HG02884 (cell line): ENCODE results near the gene PTPRN2.
"Not testable (repeated sequence)": the region's sequence is repeated elsewhere in the genome, so short reads cannot be mapped to it uniquely, and the experiment has no call there.

Source experiments
- ATAC-seq: cut with Tn5 transposase; IDR thresholded peaks from one replicate; pipeline ENCODE4 v1.9.1; 2021; ENCODE audit warnings: mild to moderate bottlenecking, moderate library complexity; ENCODE audit not compliant: unreplicated experiment

PTPRN2 gene

GRCh38 chr7:157909370-157909769 is 678.3 kb downstream of the PTPRN2 start:
- no peak for ATAC-seq

GRCh38 chr7:157908006-157908782 is 679.4 kb downstream of the PTPRN2 start:
- no peak for ATAC-seq

- no peak for ATAC-seq
Measured at GRCh38 chr7:157907091-157907490, 680.5 kb downstream of the PTPRN2 start.

- no peak for ATAC-seq
Measured at GRCh38 chr7:157906583-157906982, 681.0 kb downstream of the PTPRN2 start.

- ATAC-seq = no peak
Measured at GRCh38 chr7:157905651-157906461, 681.8 kb downstream of the PTPRN2 start.

GRCh38 chr7:157904866-157905570 is 682.6 kb downstream of the PTPRN2 start:
- ATAC-seq = no peak

- ATAC-seq = no peak
Measured at GRCh38 chr7:157904211-157904865, 683.3 kb downstream of the PTPRN2 start.

GRCh38 chr7:157903710-157904109 is 683.9 kb downstream of the PTPRN2 start:
- ATAC-seq = no peak

- no peak for ATAC-seq
Measured at GRCh38 chr7:157903296-157903695, 684.3 kb downstream of the PTPRN2 start.

- ATAC-seq = not testable (repeated sequence)
Measured at GRCh38 chr7:157901816-157902610, 685.6 kb downstream of the PTPRN2 start.

- ATAC-seq = no peak
Measured at GRCh38 chr7:157901166-157901565, 686.5 kb downstream of the PTPRN2 start.

GRCh38 chr7:157900556-157900955 is 687.1 kb downstream of the PTPRN2 start:
- no peak for ATAC-seq

GRCh38 chr7:157900011-157900410 is 687.6 kb downstream of the PTPRN2 start:
- ATAC-seq = no peak

- no peak for ATAC-seq
Measured at GRCh38 chr7:157898802-157899505, 688.7 kb downstream of the PTPRN2 start.

GRCh38 chr7:157898261-157898660 is 689.4 kb downstream of the PTPRN2 start:
- no peak for ATAC-seq

- ATAC-seq = no peak
Measured at GRCh38 chr7:157897681-157898080, 689.9 kb downstream of the PTPRN2 start.

GRCh38 chr7:157896774-157897555 is 690.7 kb downstream of the PTPRN2 start:
- no peak for ATAC-seq

- not testable (repeated sequence) for ATAC-seq
Measured at GRCh38 chr7:157896376-157896675, 691.3 kb downstream of the PTPRN2 start.
